IPS-18c (cell line): Measurements from ENCODE around the gene THSD4.
"Not testable (repeated sequence)": the region's sequence is repeated elsewhere in the genome, so short reads cannot be mapped to it uniquely, and the experiment has no call there.

ENCODE experiments used
- H3K4me3 ChIP-seq: 2 replicates; pipeline ENCODE4 v1.7.0; 2013; ENCODE audit warnings: low read depth, mild to moderate bottlenecking, low read length, moderate library complexity; ENCODE audit not compliant: insufficient read depth
- H3K9me3 ChIP-seq: one replicate; pipeline ENCODE4 v1.6.1; 2013; ENCODE audit warnings: mild to moderate bottlenecking, low read length, moderate library complexity; ENCODE audit not compliant: control insufficient read depth, insufficient read depth

Gene THSD4

DNA sequence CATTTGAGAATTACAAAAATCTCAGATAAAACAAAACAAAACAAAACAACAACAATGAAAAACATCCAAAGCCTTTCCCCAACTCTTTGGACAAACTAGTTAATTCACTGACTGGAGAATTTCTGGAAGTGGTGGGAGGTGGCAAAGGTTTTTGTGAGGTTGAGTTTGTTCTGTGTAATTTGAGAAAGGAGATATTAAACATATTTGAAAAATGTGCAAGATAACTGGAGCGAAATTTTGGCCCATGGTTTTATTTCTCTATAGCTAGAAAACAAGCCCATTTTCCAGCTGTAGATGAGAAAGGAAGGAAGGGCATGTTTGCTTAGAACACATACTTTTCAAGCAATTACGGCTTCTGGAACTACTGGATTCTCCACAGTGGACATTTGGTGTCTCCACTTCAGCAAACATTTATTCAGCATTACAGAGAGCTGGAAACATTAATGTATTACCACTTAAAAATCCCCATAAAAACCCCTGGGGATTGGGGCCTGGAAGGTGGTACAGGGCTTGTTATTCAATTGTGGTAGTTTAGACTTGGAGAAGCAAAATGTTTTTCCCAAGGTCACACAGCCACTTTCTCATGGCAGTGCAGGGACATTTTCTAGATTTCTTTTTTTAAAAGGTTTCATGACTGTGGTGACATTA is 135.8 kb downstream of the THSD4 start:
- no peak overlapping the region for H3K4me3 ChIP-seq
- H3K9me3 ChIP-seq = no peaks in the 10 kb centered on the region

DNA sequence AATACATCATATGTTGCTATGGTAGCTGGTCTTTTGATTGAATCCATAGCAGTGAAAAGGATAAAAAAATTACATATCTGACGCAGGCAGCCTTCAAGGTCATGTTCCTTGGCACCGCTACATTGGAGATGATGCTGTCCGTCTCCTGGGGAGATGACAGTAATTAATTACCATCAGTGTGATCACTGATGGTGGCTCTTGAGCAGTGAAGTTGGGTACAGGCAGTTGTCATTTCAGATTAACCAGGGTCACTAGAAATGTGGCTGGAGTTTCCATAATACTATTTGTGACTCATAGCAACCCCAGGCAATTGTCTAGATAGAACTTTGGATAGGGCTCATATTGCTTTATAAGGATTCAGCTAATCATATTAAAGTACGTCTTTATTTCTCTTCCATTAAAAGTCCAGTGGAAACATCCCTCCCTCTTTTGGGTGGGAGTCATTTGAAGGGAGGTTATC is 136.3 kb downstream of the THSD4 start:
- no peak overlapping the region for H3K4me3 ChIP-seq
- no peaks in the 10 kb centered on the region for H3K9me3 ChIP-seq

DNA sequence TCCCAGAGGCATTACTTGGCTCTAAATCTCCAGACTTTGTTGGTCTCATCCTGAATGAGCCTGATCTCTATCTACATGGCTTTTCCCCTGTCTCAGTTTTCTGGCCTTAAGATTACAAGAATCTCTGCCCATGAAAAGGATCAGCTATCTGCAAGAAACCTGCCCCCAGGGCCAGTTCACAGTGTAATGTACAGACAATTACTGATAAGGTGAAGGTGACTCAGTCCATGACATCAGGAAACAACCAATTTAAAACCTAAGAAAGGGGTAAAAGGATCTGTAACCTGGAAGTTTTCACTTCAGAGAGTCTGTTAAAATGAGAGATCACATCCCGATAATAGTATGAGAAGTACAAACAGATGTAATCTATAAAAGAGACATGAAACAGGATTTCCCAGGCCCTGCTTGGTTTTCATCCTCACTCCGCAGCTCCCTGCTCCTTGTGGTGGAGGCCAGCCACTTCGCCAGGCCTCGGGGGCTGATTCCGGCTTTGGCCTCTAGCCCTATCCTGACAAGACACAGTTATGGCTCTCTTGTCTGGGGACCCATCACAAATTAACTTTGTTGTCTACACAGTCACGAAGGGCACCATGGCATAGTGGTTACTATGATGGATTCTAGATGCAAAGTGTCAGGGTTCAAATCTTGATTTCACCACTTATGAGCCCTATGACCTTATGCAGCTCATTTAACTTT is 136.9 kb downstream of the THSD4 start:
- H3K4me3 ChIP-seq = no peak overlapping the region
- no peaks in the 10 kb centered on the region for H3K9me3 ChIP-seq

DNA sequence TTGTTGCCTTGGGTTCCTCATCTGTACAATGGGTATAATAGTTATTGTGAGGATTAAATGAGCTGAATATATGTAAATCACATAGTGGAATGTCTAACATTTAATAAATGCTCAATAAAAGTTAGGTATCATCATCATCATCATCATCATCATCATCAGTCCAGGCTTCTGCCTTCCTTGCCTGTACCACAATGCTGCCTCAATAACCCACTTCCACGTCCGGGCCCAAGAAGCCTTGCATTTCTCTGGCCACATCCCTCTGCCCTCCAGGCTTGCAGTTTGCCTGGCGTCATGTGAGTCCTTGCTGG is 137.4 kb downstream of the THSD4 start:
- Histone ChIP-seq H3K9me3 (no peaks in the 10 kb centered on the region), H3K4me3 (no peak overlapping the region)

DNA sequence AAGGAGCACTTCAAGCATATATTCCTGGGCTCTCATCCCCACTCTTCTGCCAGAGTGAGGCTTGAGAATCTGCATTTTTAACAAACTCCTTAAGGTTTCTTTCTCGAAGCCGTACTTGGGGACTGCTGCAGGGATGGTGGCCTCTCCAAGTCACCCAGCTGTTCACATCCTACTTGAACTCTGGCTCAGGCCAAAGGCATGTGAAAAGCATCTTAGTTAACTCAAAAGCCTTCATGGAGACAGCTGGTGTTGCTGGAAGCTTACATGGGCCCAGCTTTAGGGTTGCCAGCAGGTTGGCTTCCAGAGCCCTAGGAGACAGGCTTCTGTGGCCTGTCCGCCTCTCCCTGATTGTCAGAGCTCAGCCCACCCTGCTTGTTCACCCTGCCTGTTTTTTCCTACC is 139.2 kb downstream of the THSD4 start:
- no peak overlapping the region for H3K4me3 ChIP-seq
- no peaks in the 10 kb centered on the region for H3K9me3 ChIP-seq

DNA sequence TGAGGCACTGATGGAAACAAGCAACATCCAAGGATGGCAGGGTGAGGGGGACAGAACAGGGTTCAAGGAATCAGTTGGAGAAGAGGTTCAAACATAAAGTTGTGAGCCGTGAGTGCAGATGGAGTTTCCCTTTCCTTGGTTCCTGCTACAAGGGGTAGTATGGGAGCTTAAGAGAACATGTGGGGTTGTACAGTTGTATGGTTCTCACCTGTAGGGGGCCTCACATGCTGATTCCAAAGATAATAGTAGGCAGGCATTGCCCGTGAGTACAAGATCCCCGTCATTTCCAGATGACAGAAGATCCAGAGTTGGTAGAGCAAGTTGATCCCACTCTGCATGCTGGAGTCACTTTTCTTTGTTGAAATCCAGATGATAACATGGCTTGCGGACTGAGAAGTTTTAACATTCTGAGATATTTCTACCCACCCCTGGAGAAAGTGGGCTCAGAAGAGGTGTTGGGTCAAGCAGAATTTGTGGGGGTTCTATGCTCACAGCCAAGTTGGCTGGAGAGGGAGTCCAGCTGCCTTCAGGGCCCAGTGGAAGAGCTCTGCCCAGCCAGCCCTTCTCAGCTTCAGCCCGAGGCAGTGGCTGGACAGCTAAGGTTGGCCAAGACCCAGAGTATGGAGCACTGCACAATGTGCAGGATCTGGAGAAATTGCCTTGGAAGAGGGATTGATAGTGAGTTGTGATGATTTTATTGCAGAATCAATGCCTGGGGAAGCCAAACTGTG is 141.8 kb downstream of the THSD4 start:
- Histone ChIP-seq H3K4me3 (no peak overlapping the region), H3K9me3 (no peaks in the 10 kb centered on the region)

DNA sequence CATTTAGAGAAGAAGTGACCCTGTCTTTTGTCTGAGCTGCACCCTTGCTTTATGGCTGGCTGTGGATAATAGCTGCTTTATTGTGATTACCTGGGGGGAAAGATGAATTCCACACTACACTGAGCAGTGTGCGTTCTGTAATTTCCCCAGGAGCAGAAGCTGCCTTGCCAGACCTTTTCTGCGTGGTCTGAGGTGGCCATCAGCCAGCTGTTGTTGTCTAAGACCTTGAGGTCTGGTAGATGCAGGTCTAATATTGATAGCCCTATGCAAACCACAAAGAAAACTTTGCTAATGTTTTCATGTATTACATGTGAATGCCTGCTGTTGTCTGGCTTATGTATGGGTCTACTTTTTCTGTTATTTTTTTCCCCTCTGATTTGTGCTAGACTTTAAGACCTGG is 144.6 kb downstream of the THSD4 start:
- H3K9me3 ChIP-seq = peaks cover 4% of the 10 kb centered on the region
- no peak overlapping the region for H3K4me3 ChIP-seq

DNA sequence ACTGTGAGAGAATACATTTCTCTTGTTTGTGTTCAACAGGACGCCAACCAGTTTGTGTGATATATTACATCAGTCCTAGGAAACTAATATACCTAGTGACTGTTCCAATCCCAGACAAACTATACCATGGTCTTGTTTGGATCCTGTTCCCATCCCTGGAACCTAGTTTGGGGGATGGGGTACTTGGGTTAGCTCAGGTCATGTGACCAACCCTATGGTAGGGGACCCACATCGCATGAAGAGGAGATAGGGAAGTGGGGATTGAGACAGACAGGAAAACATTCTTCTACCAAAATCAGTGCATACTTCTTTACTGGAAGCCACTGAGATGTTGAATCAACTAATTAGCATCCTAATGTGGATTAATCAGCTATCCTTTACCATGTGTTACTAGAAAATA is 146.1 kb downstream of the THSD4 start:
- peaks cover 6% of the 10 kb centered on the region for H3K9me3 ChIP-seq
- no peak overlapping the region for H3K4me3 ChIP-seq

DNA sequence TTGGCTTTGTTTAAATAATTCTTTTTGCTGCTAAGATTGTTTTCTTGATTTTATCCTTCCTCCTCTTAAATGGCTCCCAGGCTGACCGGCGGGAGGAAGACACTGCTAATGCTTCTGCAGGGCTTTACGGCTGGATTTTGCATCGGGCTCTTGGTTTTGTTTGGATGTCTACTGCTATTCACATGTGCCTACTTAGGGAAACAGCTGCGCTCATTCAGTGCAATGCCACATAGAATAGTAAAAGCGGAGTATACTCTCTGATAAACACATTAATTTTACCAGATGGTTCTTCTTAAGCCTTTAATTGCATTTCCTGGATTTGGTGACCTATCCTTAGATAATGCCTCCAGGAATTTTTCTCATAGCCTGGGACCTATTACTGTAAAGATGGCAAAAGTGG is 146.6 kb downstream of the THSD4 start:
- no peak overlapping the region for H3K4me3 ChIP-seq

DNA sequence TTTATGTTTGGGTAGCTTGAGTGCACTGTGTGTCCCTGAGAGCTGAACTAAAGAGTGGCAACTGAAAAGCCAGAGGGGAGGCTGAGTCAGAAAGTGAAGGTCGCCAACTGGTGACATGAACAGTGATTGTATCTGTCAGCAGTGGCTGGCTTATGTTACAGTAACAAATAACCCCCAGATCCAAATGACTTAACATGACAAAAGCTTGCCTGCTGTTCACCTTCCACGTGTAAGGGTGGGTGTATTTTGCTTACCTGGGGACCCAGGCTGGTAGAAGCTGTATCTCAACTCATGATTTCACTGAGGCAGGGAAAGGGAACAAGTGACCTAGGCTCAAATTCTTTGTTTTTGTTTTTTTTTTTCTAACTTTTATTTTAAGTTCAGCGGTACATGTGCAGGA is 147.3 kb downstream of the THSD4 start:
- Histone ChIP-seq H3K9me3 (peaks cover 6% of the 10 kb centered on the region), H3K4me3 (no peak overlapping the region)

More for the DNA sequence above, 146.6 kb downstream of the THSD4 start:
- peaks cover 6% of the 10 kb centered on the region for H3K9me3 ChIP-seq

DNA sequence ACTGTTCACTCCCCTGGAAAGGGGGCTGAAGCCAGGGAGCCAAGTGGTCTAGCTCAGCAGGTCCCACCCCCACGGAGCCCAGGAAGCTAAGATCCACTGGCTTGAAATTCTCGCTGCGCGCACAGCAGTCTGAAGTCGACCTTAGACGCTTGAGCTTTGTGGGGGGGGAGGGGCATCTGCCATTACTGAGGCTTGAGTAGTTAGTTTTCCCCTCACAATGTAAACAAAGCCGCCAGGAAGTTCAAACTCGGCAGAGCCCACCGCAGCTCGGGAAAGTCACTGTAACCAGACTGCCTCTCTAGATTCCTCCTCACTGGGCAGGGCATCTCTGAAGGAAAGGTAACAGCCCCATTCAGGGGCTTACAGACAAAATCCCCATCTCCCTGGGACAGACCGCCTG is 150.3 kb downstream of the THSD4 start:
- H3K4me3 ChIP-seq, H3K9me3 ChIP-seq: not testable (repeated sequence)

DNA sequence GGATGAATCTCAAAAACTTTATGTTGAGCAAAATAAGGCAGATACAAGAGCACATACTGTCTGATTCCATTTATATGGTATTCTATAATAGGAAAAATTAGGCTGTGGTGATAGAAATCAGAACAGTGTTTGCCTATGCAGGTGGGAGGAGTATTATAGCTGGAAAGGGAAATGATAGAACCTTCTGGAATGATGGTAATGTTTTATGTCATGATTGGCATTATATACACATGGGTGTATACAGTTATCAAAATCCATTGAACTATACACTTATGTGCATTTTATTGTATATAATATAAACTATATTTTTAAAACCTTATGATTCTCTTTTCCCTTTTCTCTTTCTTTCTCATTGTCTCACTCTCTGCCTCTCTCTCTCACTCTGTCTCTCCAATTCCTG is 156.1 kb downstream of the THSD4 start:
- H3K4me3 ChIP-seq = no peak overlapping the region
- H3K9me3 ChIP-seq = no peaks in the 10 kb centered on the region

DNA sequence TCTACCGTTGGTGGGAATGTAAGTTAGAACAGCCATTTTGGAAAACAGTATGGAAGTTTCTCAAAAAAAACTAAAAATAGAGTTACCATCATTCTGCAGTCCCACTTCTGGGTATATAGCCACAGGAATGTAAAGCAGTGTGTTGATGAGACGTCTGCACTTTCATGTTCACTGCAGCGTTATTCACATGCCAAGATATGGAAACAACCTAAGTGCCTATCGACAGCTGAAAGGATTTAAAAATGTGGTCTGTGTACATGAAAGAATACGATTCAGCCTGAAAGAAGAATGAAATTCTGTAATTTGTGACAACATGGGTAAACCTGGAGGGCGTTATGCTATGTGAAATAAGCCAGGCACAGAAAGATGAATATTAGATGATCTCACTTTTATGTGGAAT is 157.7 kb downstream of the THSD4 start:
- Histone ChIP-seq H3K4me3 (no peak overlapping the region), H3K9me3 (no peaks in the 10 kb centered on the region)

DNA sequence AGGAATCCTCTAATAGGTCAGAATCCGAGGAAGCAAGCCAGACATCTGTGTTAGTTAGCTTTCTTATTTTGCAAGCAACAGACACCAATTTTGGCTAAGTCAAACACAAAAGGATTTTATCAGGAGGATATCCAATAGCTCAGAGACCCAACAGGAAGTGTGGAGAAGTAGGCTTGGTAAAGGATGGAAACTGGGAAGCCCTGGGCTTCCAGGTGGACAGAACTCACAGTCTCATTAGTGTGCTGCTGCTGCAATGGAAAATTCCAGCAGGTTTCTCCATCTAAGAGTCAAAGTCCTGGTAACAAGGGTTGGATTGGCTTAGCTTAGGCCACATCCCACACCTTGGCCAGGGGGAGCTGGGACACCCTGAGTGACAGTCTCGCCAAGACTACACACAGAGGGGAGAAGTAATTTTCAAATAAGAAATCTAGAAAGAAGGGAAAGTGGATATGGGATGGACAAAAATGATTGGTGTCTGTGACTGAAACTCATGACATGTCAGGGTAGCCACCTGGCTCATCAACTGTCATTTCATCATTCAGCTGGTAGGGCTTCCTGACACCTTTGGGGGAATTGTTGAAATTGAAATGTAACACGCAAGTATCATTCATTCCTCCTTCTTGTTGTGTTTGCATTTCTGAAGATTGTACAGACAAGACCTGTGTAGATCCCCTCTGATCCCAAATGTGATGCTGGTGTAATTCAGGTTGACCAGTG is 158.6 kb downstream of the THSD4 start:
- no peak overlapping the region for H3K4me3 ChIP-seq
- no peaks in the 10 kb centered on the region for H3K9me3 ChIP-seq

DNA sequence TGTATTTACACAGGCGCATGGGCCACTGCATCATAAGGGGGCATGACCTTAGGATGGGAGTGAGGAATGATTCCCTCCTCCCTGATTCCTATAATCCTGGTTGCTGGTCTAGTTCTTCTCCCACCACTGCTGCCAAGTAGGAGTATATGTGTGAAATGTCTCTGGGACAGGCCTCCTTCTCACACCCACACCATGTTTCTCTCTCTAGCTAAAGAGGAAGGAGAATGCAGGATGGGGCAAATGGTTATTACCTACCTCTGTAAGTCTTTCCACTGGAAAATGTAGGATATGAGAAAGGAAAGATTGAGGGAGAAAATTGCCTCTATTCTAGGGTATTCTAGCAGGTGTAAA is 159.2 kb downstream of the THSD4 start:
- H3K4me3 ChIP-seq = no peak overlapping the region
- no peaks in the 10 kb centered on the region for H3K9me3 ChIP-seq

DNA sequence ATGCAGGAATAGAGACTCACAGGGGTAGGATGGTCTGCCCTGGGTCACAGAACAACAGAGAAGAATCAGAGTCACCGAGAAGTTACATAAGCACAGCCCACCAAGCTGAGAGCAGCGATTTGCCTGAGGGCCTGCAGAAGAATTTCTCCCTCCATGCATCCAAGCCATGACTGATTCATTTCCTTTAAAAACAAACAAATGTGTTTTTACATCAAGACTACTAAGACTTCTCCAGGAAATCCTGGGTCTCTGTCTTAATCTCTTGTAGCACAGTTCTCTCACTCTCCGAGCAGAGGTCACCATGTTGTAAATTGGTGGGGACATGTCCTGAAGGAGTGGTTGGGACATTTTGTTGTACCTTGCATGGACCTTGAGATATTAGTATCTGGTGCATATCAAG is 159.8 kb downstream of the THSD4 start:
- no peaks in the 10 kb centered on the region for H3K9me3 ChIP-seq
- H3K4me3 ChIP-seq = no peak overlapping the region

DNA sequence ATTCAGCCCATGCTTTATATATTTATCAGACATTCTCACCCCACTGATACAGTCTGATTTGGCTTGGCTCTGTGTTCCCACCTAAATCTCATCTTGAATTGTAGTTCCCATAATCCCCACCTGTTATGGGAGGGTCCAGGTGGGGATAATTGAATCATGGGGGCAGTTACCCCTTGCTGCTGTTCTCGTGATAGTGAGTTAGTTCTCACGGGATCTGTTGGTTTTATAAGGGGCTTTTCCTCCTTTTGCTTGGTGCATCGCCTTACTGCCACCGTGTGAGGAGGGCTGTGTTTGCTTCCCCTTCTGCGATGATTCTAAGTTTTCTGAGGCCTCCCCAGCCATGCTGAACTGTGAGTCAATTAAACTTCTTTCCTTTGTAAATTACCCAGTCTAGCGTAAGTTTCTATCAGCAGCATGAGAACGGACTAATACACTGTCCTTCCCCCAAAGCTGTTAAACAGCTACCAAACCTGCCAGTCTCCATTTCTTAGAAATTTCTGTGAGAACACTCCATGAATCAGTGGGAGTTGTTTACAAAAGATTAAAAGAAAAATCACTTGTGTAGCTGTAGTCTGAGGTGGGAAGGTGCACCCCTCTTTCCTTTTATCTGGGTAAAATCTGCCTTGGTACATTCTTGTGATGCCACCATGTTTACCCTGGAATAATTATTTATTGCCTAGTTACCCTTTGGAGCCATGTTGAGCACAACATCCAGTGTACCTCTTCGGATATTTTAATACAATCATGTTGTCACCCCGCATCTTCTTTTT is 160.5 kb downstream of the THSD4 start:
- no peaks in the 10 kb centered on the region for H3K9me3 ChIP-seq
- H3K4me3 ChIP-seq = no peak overlapping the region
